HL-60 (cell line): ENCODE data around the gene RITA1.

Experiments
- REST ChIP-seq: IDR thresholded peaks from 2 replicates; pipeline ENCODE4 v1.6.1; 2012; ENCODE audit warnings: low read depth; ENCODE audit not compliant: insufficient replicate concordance
- TF ChIP-seq, protein P1 (sequence below): IDR thresholded peaks from one replicate; pipeline ENCODE4 v1.5.1; 2011; ENCODE audit warnings: low read length, control low read depth, inconsistent platforms; ENCODE audit not compliant: insufficient read depth

- TF ChIP-seq, protein P1, sequence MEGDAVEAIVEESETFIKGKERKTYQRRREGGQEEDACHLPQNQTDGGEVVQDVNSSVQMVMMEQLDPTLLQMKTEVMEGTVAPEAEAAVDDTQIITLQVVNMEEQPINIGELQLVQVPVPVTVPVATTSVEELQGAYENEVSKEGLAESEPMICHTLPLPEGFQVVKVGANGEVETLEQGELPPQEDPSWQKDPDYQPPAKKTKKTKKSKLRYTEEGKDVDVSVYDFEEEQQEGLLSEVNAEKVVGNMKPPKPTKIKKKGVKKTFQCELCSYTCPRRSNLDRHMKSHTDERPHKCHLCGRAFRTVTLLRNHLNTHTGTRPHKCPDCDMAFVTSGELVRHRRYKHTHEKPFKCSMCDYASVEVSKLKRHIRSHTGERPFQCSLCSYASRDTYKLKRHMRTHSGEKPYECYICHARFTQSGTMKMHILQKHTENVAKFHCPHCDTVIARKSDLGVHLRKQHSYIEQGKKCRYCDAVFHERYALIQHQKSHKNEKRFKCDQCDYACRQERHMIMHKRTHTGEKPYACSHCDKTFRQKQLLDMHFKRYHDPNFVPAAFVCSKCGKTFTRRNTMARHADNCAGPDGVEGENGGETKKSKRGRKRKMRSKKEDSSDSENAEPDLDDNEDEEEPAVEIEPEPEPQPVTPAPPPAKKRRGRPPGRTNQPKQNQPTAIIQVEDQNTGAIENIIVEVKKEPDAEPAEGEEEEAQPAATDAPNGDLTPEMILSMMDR = no peak
- no peak for TF ChIP-seq REST
These were observed 30.5 kb downstream of the RITA1 start for GRCh38 chr12:113216027-113216426.
